Measurements from ENCODE around the gene PKD1.

Gene PKD1

DNA sequence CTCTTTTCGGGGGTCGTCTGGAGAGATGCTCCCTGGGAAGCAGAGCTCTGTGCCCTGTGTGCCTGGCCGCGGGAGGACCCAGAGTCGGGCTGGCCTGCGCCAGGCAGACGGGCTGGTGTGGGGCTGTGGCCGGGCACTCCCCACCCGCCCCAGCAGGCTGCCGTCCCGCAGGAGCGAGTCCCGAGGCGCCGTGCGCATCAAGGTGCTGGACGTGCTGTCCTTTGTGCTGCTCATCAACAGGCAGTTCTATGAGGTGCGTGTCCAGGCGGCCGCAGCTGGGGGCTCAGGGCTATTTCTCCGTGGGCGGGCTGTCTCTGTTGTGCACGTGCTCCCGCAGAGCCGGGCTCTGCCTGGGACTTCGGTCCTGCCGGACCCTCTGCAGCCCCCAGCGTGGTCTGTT, 72.9 kb downstream of the PKD1 start:
- Histone ChIP-seq H3K27me3 (ENCODE audit: control insufficient read depth, insufficient read depth, low read length, poor library complexity, severe bottlenecking) (no peaks in the 10 kb centered on the region), H3K4me1 (ENCODE audit: control insufficient read depth, insufficient read depth, low read length) (peaks cover 11% of the 10 kb centered on the region), H3K9me3 (ENCODE audit: control insufficient read depth, low read length) (no peaks in the 10 kb centered on the region), H3K4me3 (ENCODE audit: insufficient read depth, low read depth, low read length) (no peak overlapping the region), H3K27ac (ENCODE audit: insufficient read depth, low read depth, low read length, poor library complexity, severe bottlenecking) (no peak overlapping the region), H3K36me3 (ENCODE audit: control insufficient read depth, insufficient read depth, low read length) (peaks cover 28% of the 10 kb centered on the region)
- WGBS, 2 experiments = 96 to 97% methylated on average over 28 of the region's 28 CpGs

DNA sequence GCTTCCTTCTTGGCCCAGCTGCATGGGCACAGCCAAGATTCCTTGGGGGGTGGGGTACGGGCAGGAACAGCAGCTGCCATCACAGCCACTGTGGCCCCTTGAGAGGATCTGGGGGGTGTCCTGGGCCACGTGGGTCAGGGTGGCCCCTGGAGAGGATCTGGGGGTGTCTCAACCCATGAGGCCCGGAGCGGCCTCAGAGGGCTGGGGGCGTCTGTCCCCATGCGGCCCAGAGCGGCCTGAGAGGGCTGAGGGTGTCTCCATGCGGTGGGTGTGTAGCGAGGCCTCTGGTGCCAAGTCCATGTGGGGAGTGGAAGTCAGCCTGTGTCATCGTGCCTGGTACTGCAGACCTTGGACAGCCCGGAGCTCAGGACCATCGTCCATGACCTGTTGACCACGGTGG, 74.2 kb downstream of the PKD1 start:
- Histone ChIP-seq H3K27ac (ENCODE audit: insufficient read depth, low read depth, low read length, poor library complexity, severe bottlenecking) (no peak overlapping the region), H3K4me1 (ENCODE audit: control insufficient read depth, insufficient read depth, low read length) (peaks cover 11% of the 10 kb centered on the region), H3K36me3 (ENCODE audit: control insufficient read depth, insufficient read depth, low read length) (peaks cover 24% of the 10 kb centered on the region), H3K27me3 (ENCODE audit: control insufficient read depth, insufficient read depth, low read length, poor library complexity, severe bottlenecking) (no peaks in the 10 kb centered on the region), H3K4me3 (ENCODE audit: insufficient read depth, low read depth, low read length) (no peak overlapping the region), H3K9me3 (ENCODE audit: control insufficient read depth, low read length) (no peaks in the 10 kb centered on the region)
- 96% methylated on average over 13 of the region's 13 CpGs for WGBS, 2 experiments

DNA sequence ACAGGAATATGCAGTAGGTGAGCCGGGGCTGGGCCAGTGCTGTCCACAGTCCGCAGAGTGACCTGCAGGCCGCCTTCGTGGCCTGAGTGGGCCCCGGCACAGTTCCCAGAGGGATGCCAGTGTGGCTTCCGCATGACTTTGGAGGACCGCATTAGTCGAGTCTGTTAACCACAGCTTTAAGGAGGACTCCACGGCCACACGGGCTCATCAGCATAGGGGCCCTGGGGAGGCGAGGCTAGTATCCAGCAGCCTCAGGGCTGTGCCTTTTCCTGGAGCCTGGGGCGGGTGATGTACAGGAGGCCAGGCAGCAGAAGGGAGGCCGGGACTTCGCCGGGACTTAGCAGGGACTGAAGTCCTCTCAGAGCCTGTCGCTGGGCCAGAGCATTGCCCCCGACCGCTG, 74.7 kb downstream of the PKD1 start:
- 95 to 96% methylated on average over 18 of the region's 18 CpGs for WGBS, 2 experiments
- Histone ChIP-seq H3K36me3 (ENCODE audit: control insufficient read depth, insufficient read depth, low read length) (peaks cover 20% of the 10 kb centered on the region), H3K27me3 (ENCODE audit: control insufficient read depth, insufficient read depth, low read length, poor library complexity, severe bottlenecking) (no peaks in the 10 kb centered on the region), H3K4me1 (ENCODE audit: control insufficient read depth, insufficient read depth, low read length) (peaks cover 11% of the 10 kb centered on the region), H3K4me3 (ENCODE audit: insufficient read depth, low read depth, low read length) (no peak overlapping the region), H3K9me3 (ENCODE audit: control insufficient read depth, low read length) (no peaks in the 10 kb centered on the region), H3K27ac (ENCODE audit: insufficient read depth, low read depth, low read length, poor library complexity, severe bottlenecking) (no peak overlapping the region)

DNA sequence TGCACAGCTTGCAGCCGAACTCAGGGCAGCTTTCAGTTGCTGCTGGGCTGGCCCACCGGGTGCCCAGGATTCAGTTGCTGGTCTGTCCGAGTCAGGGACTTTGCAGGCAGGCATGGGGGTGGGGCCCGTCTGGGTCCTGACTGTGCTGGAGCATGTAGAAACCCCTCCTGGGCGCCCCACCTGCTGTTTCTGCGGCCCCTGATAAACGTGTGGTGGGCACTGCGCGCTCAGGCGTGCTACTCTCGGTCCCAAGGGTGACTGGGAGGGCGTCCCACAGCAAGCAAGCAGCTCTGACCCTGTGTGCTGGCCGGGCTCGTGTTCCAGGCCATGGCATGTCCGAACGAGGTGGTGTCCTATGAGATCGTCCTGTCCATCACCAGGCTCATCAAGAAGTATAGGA, 75.4 kb downstream of the PKD1 start:
- Histone ChIP-seq H3K4me1 (ENCODE audit: control insufficient read depth, insufficient read depth, low read length) (peaks cover 11% of the 10 kb centered on the region), H3K36me3 (ENCODE audit: control insufficient read depth, insufficient read depth, low read length) (peaks cover 14% of the 10 kb centered on the region), H3K9me3 (ENCODE audit: control insufficient read depth, low read length) (no peaks in the 10 kb centered on the region), H3K4me3 (ENCODE audit: insufficient read depth, low read depth, low read length) (no peak overlapping the region), H3K27ac (ENCODE audit: insufficient read depth, low read depth, low read length, poor library complexity, severe bottlenecking) (no peak overlapping the region), H3K27me3 (ENCODE audit: control insufficient read depth, insufficient read depth, low read length, poor library complexity, severe bottlenecking) (no peaks in the 10 kb centered on the region)
- 94 to 95% methylated on average over 17 of the region's 17 CpGs for WGBS, 2 experiments

DNA sequence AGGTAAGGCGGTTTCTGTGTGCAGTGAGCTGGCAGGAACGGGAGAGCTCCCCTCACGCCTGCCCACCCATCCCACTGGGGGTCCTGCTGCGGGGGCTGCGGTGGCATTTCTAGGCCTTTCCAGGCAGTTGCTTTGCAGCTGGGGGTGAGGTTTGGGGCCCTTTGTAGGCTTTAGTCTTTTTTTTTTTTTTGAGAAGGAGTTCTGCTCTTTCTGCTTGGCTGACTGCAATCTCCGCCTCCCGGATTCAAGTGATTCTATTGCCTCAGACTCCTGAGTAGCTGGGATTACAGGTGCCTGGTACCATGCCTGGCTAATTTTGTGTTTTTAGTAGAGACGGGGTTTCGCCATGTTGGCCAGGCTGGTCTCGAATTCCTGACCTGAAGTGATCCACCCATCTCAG, 76.8 kb downstream of the PKD1 start:
- peaks cover 12% of the 10 kb centered on the region for H3K36me3 ChIP-seq (ENCODE audit: control insufficient read depth, insufficient read depth, low read length)
- no peaks in the 10 kb centered on the region for H3K27me3 ChIP-seq (ENCODE audit: control insufficient read depth, insufficient read depth, low read length, poor library complexity, severe bottlenecking)
- no peaks in the 10 kb centered on the region for H3K9me3 ChIP-seq (ENCODE audit: control insufficient read depth, low read length)
- WGBS, 2 experiments = 90 to 92% methylated on average over 10 of the region's 10 CpGs
- H3K4me3 ChIP-seq (ENCODE audit: insufficient read depth, low read depth, low read length) = no peak overlapping the region
- peaks cover 11% of the 10 kb centered on the region for H3K4me1 ChIP-seq (ENCODE audit: control insufficient read depth, insufficient read depth, low read length)
- H3K27ac ChIP-seq (ENCODE audit: insufficient read depth, low read depth, low read length, poor library complexity, severe bottlenecking) = peak overlapping the region; percentile 55

DNA sequence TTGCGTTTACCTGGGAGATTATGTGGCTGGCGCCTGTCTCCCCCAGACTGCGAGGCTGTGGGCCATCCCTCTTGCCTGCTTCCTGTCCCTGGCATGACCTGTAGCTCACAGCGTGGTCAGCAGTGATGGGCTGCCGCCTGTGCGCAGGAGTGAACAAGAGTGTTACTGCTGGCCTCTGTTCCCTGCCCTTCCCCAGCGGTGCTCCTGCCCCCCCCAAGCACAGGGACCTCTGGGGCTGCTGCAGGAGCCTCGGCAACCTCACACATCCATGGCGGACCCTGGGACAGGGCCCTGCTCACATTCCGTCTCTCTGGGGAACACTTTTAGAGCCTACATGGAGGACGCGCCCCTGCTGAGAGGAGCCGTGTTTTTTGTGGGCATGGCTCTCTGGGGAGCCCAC, 77.3 kb downstream of the PKD1 start:
- Histone ChIP-seq H3K4me3 (ENCODE audit: insufficient read depth, low read depth, low read length) (no peak overlapping the region), H3K27ac (ENCODE audit: insufficient read depth, low read depth, low read length, poor library complexity, severe bottlenecking) (peak overlapping the region; percentile 55), H3K36me3 (ENCODE audit: control insufficient read depth, insufficient read depth, low read length) (peaks cover 11% of the 10 kb centered on the region), H3K9me3 (ENCODE audit: control insufficient read depth, low read length) (no peaks in the 10 kb centered on the region), H3K4me1 (ENCODE audit: control insufficient read depth, insufficient read depth, low read length) (peaks cover 11% of the 10 kb centered on the region), H3K27me3 (ENCODE audit: control insufficient read depth, insufficient read depth, low read length, poor library complexity, severe bottlenecking) (no peaks in the 10 kb centered on the region)
- 90 to 91% methylated on average over 13 of the region's 13 CpGs for WGBS, 2 experiments

DNA sequence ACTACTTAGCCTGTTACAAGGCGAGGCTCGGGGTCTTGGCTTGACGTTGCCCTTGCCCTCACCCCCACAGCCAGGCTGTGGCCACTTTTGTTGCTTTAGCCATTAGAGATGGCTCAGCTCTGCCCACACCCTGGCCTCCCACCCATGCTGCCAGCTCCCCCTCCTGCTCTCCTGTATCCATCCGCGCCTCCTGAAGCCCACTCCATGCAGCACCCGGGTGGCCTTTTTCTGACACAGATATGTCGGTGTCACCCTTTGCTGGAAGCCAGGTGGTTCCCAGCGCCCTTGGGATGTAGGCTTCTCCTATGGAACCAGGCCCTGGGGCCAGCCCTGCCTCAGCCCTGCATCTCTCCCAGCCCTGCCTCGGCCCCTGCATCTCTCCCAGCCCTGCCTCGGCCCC, 78.3 kb downstream of the PKD1 start:
- WGBS, 2 experiments = 90 to 94% methylated on average over 9 of the region's 10 CpGs
- H3K36me3 ChIP-seq (ENCODE audit: control insufficient read depth, insufficient read depth, low read length) = peaks cover 11% of the 10 kb centered on the region
- H3K4me3 ChIP-seq (ENCODE audit: insufficient read depth, low read depth, low read length) = no peak overlapping the region
- H3K27me3 ChIP-seq (ENCODE audit: control insufficient read depth, insufficient read depth, low read length, poor library complexity, severe bottlenecking) = no peaks in the 10 kb centered on the region
- no peaks in the 10 kb centered on the region for H3K9me3 ChIP-seq (ENCODE audit: control insufficient read depth, low read length)
- peaks cover 11% of the 10 kb centered on the region for H3K4me1 ChIP-seq (ENCODE audit: control insufficient read depth, insufficient read depth, low read length)
- no peak overlapping the region for H3K27ac ChIP-seq (ENCODE audit: insufficient read depth, low read depth, low read length, poor library complexity, severe bottlenecking)

DNA sequence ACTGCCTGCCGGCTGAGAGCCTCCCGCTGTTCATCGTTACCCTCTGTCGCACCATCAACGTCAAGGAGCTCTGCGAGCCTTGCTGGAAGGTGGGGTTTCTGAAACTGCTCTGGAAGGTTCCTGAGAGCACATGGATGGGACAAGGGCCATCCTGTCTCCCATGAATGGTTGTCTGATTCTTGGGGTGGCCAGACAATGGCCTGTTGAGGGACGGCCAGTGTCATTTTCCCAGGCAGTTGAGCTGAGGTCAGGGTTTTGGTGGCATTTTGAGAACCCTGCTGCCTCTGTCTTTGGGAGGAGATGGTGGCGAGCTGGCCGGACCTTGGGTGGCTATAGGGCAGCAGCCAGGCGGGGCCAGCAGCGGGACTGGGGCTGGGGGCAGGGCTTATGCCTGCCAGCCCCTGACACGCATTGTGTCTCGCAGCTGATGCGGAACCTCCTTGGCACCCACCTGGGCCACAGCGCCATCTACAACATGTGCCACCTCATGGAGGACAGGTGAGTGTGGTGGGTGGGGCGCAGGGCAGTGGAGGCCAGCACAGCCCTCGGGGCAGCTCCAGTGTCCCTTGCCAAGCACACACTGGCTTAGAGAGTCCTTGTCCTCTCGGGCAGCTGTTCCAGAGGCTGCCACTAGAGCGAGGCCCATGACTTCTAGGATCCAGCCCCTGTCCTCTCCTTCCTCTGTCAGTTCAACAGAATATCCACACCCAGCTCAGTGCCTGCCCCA, 78.9 kb downstream of the PKD1 start:
- Histone ChIP-seq H3K4me1 (ENCODE audit: control insufficient read depth, insufficient read depth, low read length) (peaks cover 11% of the 10 kb centered on the region), H3K27me3 (ENCODE audit: control insufficient read depth, insufficient read depth, low read length, poor library complexity, severe bottlenecking) (no peaks in the 10 kb centered on the region), H3K9me3 (ENCODE audit: control insufficient read depth, low read length) (no peaks in the 10 kb centered on the region), H3K27ac (ENCODE audit: insufficient read depth, low read depth, low read length, poor library complexity, severe bottlenecking) (no peak overlapping the region), H3K4me3 (ENCODE audit: insufficient read depth, low read depth, low read length) (no peak overlapping the region), H3K36me3 (ENCODE audit: control insufficient read depth, insufficient read depth, low read length) (peaks cover 11% of the 10 kb centered on the region)
- 93 to 94% methylated on average over 19 of the region's 19 CpGs for WGBS, 2 experiments

DNA sequence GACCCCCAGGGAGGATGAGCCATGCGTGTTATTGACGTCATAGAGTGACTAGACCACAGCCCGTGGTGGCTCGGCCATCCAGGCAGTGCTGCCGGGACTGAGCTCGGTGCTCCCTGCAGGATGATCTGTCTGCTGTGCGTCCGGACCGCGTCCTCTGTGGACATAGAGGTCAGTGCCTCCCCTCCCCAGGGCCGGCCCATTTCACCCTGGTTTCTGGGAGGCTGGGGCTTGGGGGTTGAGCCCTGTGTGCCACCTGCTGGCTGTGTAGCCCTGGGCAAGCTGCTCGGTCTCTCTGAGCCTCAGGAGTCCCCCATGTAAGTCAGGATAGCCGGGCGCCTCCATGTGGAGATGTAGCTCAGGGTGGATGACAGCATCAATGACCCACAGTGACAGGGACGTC, 79.6 kb downstream of the PKD1 start:
- H3K27me3 ChIP-seq (ENCODE audit: control insufficient read depth, insufficient read depth, low read length, poor library complexity, severe bottlenecking) = no peaks in the 10 kb centered on the region
- H3K9me3 ChIP-seq (ENCODE audit: control insufficient read depth, low read length) = no peaks in the 10 kb centered on the region
- H3K27ac ChIP-seq (ENCODE audit: insufficient read depth, low read depth, low read length, poor library complexity, severe bottlenecking) = no peak overlapping the region
- peaks cover 11% of the 10 kb centered on the region for H3K36me3 ChIP-seq (ENCODE audit: control insufficient read depth, insufficient read depth, low read length)
- WGBS, 2 experiments = 91 to 92% methylated on average over 15 of the region's 15 CpGs
- H3K4me3 ChIP-seq (ENCODE audit: insufficient read depth, low read depth, low read length) = no peak overlapping the region
- peaks cover 11% of the 10 kb centered on the region for H3K4me1 ChIP-seq (ENCODE audit: control insufficient read depth, insufficient read depth, low read length)

DNA sequence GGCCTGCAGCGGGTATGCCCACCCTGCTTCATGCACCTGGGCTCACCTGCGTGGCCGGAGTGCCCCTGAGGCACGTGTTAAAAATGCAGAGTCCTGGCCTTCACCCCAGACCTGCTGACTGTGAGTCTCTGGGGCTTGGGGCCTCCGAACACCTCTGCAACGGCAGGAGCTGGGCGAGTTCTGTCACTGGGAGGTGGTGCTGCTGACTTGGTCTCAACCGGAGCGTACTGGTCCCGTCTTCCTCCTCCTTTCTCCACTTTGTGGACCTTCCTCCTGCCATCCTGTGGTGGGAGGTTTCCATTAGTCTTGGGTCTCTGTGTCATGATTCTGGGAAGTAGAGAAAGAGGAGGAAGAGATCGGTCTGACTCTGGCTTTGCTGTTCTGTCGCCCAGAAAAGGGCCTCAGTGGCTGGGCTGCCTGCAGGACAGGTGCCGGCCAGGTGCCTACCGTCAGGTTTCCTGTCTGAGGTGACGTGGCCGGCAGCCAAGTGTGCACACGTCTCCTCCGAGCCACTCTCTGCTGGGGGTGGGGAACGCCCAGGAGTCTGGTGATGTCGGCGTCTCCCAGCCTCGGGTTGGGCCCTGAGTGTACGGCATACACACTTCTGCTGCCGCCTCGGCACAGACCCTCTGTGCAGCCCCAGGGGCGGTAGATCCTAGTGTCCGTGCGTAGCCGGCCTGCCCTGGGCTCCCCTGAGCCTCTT, 81.0 kb downstream of the PKD1 start:
- H3K4me1 ChIP-seq (ENCODE audit: control insufficient read depth, insufficient read depth, low read length) = peaks cover 11% of the 10 kb centered on the region
- no peaks in the 10 kb centered on the region for H3K9me3 ChIP-seq (ENCODE audit: control insufficient read depth, low read length)
- peaks cover 11% of the 10 kb centered on the region for H3K36me3 ChIP-seq (ENCODE audit: control insufficient read depth, insufficient read depth, low read length)
- no peak overlapping the region for H3K27ac ChIP-seq (ENCODE audit: insufficient read depth, low read depth, low read length, poor library complexity, severe bottlenecking)
- 95 to 96% methylated on average over 29 of the region's 29 CpGs for WGBS, 2 experiments
- H3K4me3 ChIP-seq (ENCODE audit: insufficient read depth, low read depth, low read length) = no peak overlapping the region
- no peaks in the 10 kb centered on the region for H3K27me3 ChIP-seq (ENCODE audit: control insufficient read depth, insufficient read depth, low read length, poor library complexity, severe bottlenecking)

Data from ectodermal cell (in vitro differentiated cells).